ENCODE data around the gene ZNF786.
"Not testable (repeated sequence)": the region's sequence is repeated elsewhere in the genome, so short reads cannot be mapped to it uniquely, and the experiment has no call there.

Gene ZNF786

DNA sequence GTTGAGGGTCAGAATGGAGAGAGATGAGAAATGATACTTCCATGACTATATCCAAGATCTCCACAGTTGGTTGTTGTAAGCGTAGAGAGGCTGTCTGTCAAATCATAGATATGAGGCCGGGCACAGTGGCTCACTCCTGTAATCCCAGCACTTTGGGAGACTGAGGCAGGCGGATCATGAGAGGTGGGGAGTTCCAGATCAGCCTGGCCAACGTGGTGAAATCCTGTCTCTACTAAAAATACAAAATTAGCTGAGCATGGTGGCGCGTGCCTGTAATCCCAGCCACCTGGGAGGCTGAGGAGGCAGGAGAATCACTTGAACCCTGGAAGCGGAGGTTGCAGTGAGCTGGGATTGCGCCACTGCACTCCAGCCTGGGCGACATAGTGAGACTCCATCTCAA, 60.1 kb downstream of the ZNF786 start:
- H3K9me3 Mint-ChIP-seq, H3K27me3 Mint-ChIP-seq, H3K27ac Mint-ChIP-seq, DNase-seq, H3K4me3 Mint-ChIP-seq: not testable (repeated sequence)
- peaks cover 29% of the 10 kb centered on the region for H3K36me3 Mint-ChIP-seq (ENCODE audit: low read depth)
- peaks cover 27% of the 10 kb centered on the region for H3K4me1 Mint-ChIP-seq (ENCODE audit: low read depth)

- H3K27ac Mint-ChIP-seq: peak within 1 kb of the TSS; percentile 95
- H3K4me1 Mint-ChIP-seq (ENCODE audit: low read depth): peaks cover 41% of the 10 kb centered on the region
- peak; percentile 100 for DNase-seq
- H3K9me3 Mint-ChIP-seq: no peaks in the 10 kb centered on the region
- no peaks in the 10 kb centered on the region for H3K27me3 Mint-ChIP-seq
- H3K36me3 Mint-ChIP-seq (ENCODE audit: low read depth): peaks cover 44% of the 10 kb centered on the region
- peak within 1 kb of the TSS; percentile 98 for H3K4me3 Mint-ChIP-seq
These were observed 62.0 kb downstream of the ZNF786 start, which contains the start of gene PDIA4 for GRCh38 chr7:149028346-149029109. Gene PDIA4 (minus strand): TSS chr7:149028505. CDS start chr7:149028408, 97 bp downstream.

GRCh38 chr7:149027611-149028345, 62.7 kb downstream of the ZNF786 start:
- Mint-ChIP-seq H3K36me3 (ENCODE audit: low read depth) (peaks cover 51% of the 10 kb centered on the region), H3K27ac (peak overlapping the region; percentile 95), H3K9me3 (no peaks in the 10 kb centered on the region), H3K27me3 (no peaks in the 10 kb centered on the region), H3K4me1 (ENCODE audit: low read depth) (peaks cover 47% of the 10 kb centered on the region), H3K4me3 (peak overlapping the region; percentile 98)
- no peak for DNase-seq

GRCh38 chr7:149027055-149027454, 63.5 kb downstream of the ZNF786 start:
- H3K4me1 Mint-ChIP-seq (ENCODE audit: low read depth): peaks cover 52% of the 10 kb centered on the region
- peak overlapping the region; percentile 95 for H3K27ac Mint-ChIP-seq
- H3K4me3 Mint-ChIP-seq: peak overlapping the region; percentile 98
- no peak for DNase-seq
- no peaks in the 10 kb centered on the region for H3K9me3 Mint-ChIP-seq
- H3K36me3 Mint-ChIP-seq (ENCODE audit: low read depth): peaks cover 57% of the 10 kb centered on the region
- no peaks in the 10 kb centered on the region for H3K27me3 Mint-ChIP-seq

DNA sequence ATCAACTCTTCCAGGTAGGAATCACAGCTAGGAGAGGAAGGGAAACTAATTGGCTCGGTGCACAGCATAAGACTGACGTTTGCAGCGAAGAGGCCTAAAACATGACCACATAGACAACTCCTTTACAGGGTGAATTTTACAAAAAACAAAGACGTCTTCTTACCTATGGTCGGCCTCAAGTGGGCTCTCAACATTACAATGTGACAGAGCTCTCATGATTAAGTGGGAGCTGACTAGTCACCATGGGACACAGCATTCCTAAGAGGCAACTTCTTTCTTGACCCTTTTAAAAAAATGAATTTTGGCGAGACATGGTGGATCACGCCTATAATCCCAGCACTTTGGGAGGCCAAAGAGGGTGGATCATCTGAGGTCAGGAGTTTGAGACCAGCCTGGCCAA, 66.9 kb downstream of the ZNF786 start:
- Mint-ChIP-seq H3K9me3 (no peaks in the 10 kb centered on the region), H3K4me3 (no peak overlapping the region), H3K4me1 (ENCODE audit: low read depth) (peaks cover 50% of the 10 kb centered on the region), H3K36me3 (ENCODE audit: low read depth) (peaks cover 83% of the 10 kb centered on the region), H3K27me3 (no peaks in the 10 kb centered on the region), H3K27ac (peak overlapping the region; percentile 64)
- DNase-seq: no peak

GRCh38 chr7:149022756-149023360, 67.7 kb downstream of the ZNF786 start:
- Mint-ChIP-seq H3K4me3 (no peak overlapping the region), H3K27ac (peak overlapping the region; percentile 42), H3K9me3 (no peaks in the 10 kb centered on the region), H3K4me1 (ENCODE audit: low read depth) (peaks cover 50% of the 10 kb centered on the region), H3K36me3 (ENCODE audit: low read depth) (peaks cover 87% of the 10 kb centered on the region), H3K27me3 (no peaks in the 10 kb centered on the region)
- no peak for DNase-seq

- Mint-ChIP-seq H3K27ac (peak overlapping the region; percentile 60), H3K4me3 (no peak overlapping the region), H3K4me1 (ENCODE audit: low read depth) (peaks cover 45% of the 10 kb centered on the region), H3K27me3 (no peaks in the 10 kb centered on the region), H3K36me3 (ENCODE audit: low read depth) (peaks cover 84% of the 10 kb centered on the region), H3K9me3 (no peaks in the 10 kb centered on the region)
- no peak for DNase-seq
These were observed 68.8 kb downstream of the ZNF786 start for GRCh38 chr7:149021725-149022062.

GRCh38 chr7:149020483-149020882, 70.0 kb downstream of the ZNF786 start:
- no peak overlapping the region for H3K4me3 Mint-ChIP-seq
- H3K9me3 Mint-ChIP-seq: no peaks in the 10 kb centered on the region
- H3K27ac Mint-ChIP-seq: peak overlapping the region; percentile 42
- peaks cover 34% of the 10 kb centered on the region for H3K4me1 Mint-ChIP-seq (ENCODE audit: low read depth)
- H3K27me3 Mint-ChIP-seq: no peaks in the 10 kb centered on the region
- DNase-seq: no peak
- peaks cover 85% of the 10 kb centered on the region for H3K36me3 Mint-ChIP-seq (ENCODE audit: low read depth)

All from activated T-cell treated with anti-CD3 and anti-CD28 coated beads, Interleukin-2, amount 50 U/mL, for 24 hours (primary cell).